ENCODE results near the gene MAD1L1.

The MAD1L1 gene

DNA sequence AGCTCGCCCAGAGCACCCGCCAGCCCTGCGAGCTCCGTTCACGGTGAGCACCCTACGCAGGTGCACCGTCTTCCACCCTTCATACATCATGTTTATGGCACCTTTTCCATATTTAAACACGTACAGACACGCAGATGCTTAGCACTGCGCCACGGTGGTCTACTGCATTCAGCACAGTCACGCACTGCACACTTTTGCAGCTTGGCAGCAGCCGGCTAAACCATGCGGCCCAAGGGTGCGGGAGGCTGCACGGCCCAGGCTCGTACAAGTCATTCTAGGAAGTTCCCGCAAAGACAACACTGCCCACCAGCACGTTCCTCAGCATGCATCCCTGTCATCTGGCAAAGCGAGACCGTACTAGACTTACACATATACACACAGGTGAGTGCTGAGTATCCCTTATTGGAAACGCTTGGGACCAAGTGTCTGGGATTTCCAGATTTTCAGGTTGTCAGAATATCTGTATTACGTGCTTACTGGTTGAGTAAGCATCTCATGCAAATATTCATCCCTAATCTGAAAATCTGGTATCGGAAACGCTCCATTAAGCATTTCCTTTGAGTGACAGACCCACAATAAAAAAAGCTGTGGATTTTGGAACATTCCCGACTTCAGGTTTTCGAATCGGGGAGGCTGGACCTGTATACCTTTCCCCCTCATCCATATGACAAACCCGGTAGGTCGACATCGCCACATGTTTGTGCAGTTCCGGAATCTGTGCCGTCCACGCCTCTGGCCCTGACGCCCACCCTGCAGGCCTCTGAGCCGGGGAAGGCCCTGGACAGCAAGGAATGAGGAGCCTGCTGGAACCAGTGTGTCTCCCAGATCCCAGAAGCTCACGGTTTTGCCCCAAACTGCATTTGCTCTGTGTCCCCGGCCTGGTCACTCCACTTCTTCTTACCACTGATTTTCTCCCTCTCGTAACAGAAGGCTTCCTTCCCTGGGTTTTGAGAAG is 340.5 kb downstream of the MAD1L1 start:
- DNase-seq (ENCODE audit: low spot score): no peak
- peak overlapping the region; percentile 8; the same call in 1 of the 2 replicates for H3K27ac ChIP-seq
- TF ChIP-seq, protein P1, sequence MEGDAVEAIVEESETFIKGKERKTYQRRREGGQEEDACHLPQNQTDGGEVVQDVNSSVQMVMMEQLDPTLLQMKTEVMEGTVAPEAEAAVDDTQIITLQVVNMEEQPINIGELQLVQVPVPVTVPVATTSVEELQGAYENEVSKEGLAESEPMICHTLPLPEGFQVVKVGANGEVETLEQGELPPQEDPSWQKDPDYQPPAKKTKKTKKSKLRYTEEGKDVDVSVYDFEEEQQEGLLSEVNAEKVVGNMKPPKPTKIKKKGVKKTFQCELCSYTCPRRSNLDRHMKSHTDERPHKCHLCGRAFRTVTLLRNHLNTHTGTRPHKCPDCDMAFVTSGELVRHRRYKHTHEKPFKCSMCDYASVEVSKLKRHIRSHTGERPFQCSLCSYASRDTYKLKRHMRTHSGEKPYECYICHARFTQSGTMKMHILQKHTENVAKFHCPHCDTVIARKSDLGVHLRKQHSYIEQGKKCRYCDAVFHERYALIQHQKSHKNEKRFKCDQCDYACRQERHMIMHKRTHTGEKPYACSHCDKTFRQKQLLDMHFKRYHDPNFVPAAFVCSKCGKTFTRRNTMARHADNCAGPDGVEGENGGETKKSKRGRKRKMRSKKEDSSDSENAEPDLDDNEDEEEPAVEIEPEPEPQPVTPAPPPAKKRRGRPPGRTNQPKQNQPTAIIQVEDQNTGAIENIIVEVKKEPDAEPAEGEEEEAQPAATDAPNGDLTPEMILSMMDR (conservative IDR thresholded peaks at IDR 0.05; ENCODE audit: low read depth): no peak
- ChIA-PET CTCF (no interaction called here), POLR2A (ENCODE audit: low non-redundant PET) (no interaction called here)

DNA sequence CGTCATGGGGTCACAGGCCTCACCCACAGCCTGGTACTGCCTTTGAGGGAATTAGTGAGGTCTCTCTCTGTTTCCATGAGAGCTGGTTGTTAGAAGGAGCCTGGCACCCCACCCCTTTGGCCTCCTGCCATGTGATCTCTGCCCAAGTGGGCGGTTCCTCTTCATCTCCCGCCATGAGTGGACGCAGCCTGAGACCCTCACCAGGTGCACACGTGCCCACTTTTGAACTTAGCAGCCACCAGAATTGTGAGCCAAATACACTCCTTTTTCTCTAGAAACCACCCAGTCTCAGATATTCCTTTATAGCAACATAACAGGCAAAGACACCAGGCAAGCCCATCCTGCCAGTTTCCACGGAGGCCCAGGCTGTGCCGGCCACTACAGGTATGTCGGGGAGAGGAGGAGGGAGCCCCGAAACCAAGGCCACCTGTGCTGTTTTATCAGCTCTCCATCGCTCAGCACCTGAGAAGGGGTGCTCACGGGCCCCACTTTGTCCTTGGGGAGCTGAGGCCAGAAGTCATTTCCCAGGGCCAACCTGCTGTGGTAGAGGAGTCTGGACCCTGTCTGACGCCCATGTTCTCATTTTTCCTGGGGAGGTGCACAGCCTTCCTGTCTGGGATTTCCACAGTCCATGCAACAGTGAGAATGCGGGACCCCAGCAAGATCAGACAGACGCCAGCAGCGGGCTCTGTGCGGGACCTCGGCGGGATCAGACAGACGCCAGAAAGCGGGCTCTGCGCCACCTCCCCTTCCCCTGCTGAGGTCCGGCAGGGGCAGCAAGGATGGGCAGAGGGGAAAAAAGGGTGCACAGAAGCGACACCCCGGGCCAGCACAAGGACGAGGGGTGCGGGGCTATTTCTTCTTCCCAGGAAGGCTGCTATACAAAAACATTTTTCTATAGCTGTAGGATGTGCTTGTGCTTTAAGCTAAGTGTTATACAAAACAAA is 342.2 kb downstream of the MAD1L1 start:
- TF ChIP-seq, protein P1 (conservative IDR thresholded peaks at IDR 0.05; ENCODE audit: low read depth): no peak
- peak overlapping the region; percentile 10 for H3K27ac ChIP-seq
- CTCF ChIA-PET: no interaction called here
- no peak for DNase-seq (ENCODE audit: low spot score)
- POLR2A ChIA-PET (ENCODE audit: low non-redundant PET): interaction anchor here (0.6 kb wide), 1 partner anchor 482 kb away, joined by 3 read pairs; no protein-coding TSS in a partner anchor

DNA sequence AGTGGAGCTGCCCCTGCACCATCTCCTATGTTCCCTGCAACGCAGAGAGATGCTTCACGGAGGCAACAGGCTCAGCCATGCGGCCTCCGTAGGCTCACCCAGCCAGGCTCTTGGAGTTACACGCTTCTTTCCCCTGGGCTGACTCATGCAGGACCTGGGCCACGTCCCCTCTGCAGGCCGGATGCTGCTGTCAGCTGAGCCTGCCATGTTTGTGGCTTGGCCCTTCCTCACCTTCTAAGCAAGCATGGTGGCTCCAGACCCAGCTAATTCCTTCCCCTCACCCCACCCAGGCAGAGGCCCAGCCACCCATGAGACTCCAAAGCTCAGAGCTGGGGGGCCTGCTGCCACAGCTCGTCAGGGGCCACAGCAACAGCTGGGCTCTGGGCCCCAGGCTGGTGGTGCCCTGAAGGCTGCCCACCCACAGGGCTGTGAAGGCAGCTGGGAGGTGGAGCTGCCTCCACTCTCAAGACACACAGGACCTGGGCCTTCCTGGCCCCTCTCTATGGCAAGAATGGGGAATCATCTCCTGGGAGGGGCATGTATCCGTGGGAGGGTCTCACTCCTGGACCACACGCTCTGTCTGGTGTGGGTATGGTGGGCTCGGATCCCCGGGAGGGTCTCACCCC is 343.1 kb downstream of the MAD1L1 start:
- ChIA-PET CTCF (no interaction called here), POLR2A (ENCODE audit: low non-redundant PET) (no interaction called here)
- TF ChIP-seq, protein P1 (conservative IDR thresholded peaks at IDR 0.05; ENCODE audit: low read depth): no peak
- H3K27ac ChIP-seq: peak overlapping the region; percentile 10; the same call in 1 of the 2 replicates
- DNase-seq (ENCODE audit: low spot score): no peak

DNA sequence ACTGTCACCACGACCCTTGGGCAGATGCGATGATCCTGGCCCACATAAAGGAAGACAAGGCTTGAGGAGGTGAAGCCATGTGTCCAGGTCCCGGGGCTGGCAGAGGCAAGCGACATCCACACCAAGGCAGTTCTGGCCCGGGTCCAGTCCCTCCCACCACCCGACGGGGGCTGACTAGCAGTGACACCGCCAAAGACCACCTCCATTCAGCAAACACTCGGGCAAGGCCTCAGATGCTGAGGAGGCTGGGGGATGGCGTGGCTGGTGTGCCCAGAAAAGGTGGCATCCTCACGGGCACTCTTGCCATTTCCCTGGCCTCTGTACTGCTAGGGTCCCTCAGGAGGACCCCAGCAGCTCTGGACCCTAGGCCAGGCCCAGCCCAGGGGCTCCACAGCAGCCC is 343.7 kb downstream of the MAD1L1 start:
- CTCF ChIA-PET: no interaction called here
- POLR2A ChIA-PET (ENCODE audit: low non-redundant PET): no interaction called here
- no peak for DNase-seq (ENCODE audit: low spot score)
- TF ChIP-seq, protein P1 (conservative IDR thresholded peaks at IDR 0.05; ENCODE audit: low read depth): no peak
- peak overlapping the region; percentile 10; the same call in 1 of the 2 replicates for H3K27ac ChIP-seq

DNA sequence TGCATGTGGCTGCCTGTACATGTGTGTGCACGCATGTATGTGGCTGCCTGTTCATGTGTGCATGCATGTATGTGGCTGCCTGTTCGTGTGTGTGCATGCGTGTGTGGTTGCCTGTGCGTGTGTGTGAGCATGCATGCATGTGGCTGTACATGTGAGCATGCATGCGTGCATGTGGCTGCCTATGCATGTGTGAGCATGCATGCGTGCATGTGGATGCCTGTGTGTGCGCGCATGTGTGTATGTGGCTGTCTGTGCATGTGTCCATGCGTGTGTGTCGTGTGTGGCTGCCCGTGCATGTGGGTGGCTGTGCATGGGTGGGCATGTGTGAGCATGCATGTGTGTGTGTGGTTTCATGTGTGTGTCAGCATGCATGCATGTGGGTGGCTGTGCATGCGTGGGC is 344.3 kb downstream of the MAD1L1 start:
- DNase-seq (ENCODE audit: low spot score): no peak
- POLR2A ChIA-PET (ENCODE audit: low non-redundant PET): no interaction called here
- CTCF ChIA-PET: no interaction called here
- TF ChIP-seq, protein P1 (conservative IDR thresholded peaks at IDR 0.05; ENCODE audit: low read depth): no peak
- H3K27ac ChIP-seq: peak overlapping the region; percentile 10; the same call in 1 of the 2 replicates

DNA sequence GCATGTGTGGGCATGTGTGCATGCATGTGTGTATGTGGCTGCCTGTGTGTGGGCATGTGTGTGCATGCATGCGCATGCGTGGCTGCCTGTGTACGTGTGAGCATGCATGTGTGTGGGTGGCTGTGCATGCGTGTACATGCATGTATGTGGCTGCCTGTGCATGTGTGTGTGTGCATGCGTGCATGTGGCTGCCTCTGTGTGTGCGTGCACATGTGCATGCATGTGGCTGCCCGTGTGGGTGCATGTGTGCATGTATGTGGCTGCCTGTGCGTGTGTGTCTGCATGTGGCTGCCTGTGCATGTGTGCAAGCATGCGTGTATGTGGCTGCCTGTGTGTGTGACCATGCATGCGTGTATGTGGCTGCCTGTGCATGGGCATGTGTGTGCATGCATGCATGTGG is 345.5 kb downstream of the MAD1L1 start:
- DNase-seq (ENCODE audit: low spot score): no peak
- peak overlapping the region; percentile 78 for H3K27ac ChIP-seq
- ChIA-PET POLR2A (ENCODE audit: low non-redundant PET) (no interaction called here), CTCF (no interaction called here)
- TF ChIP-seq, protein P1 (conservative IDR thresholded peaks at IDR 0.05; ENCODE audit: low read depth): no peak

Data from RWPE1 (cell line).